ENCODE measurements around the gene CP. TPM values are rescaled to one million over a fixed set of nuclear protein-coding genes. Genes with fewer than 3 reads are reported as not detected.

The CP gene
- 21.1 and 42.6 TPM in 2 replicates for total RNA-seq (2016; rRNA removed; fragmentation: Illumina TruSeq; extraction: Trizol)
- total RNA-seq (2016; cell fraction: cytosol; rRNA removed; fragmentation: Illumina TruSeq; extraction: Trizol; ENCODE audit: low read depth): 2.7 and 3.7 TPM in 2 replicates
- total RNA-seq (2016; cell fraction: insoluble cytoplasmic fraction; rRNA removed; fragmentation: Illumina TruSeq; extraction: Trizol): 18.7 and 40.2 TPM in 2 replicates
- 4.1 and 6.2 TPM in 2 replicates for total RNA-seq (2016; cell fraction: membrane; rRNA removed; fragmentation: Illumina TruSeq; extraction: Trizol)
- total RNA-seq (2016; cell fraction: nucleus; rRNA removed; fragmentation: Illumina TruSeq; extraction: Trizol): 45.7 and 53.7 TPM in 2 replicates
- polyA plus RNA-seq (2011; rRNA removed): 789 and 863 TPM in 2 replicates
- polyA plus RNA-seq (2011; cell fraction: cytosol; rRNA removed): 278 and 600 TPM in 2 replicates
- 526 and 705 TPM in 2 replicates for polyA plus RNA-seq (2011; cell fraction: nucleus; rRNA removed)
- 608 and 681 TPM in 2 replicates for polyA plus RNA-seq (2012)
- 1.5 and 2.7 TPM in 2 replicates for polyA plus RNA-seq (2016; cell fraction: cytosol; fragmentation: Illumina TruSeq; extraction: Trizol; ENCODE audit: low read depth)
- polyA plus RNA-seq (2016; cell fraction: insoluble cytoplasmic fraction; fragmentation: Illumina TruSeq; extraction: Trizol; ENCODE audit: low read depth): 11.2 and 15.8 TPM in 2 replicates
- 2.8 and 3.1 TPM in 2 replicates for polyA plus RNA-seq (2016; cell fraction: membrane; fragmentation: Illumina TruSeq; extraction: Trizol; ENCODE audit: low read depth)
- 53.4 and 55.4 TPM in 2 replicates for polyA plus RNA-seq (2016; cell fraction: nucleus; fragmentation: Illumina TruSeq; extraction: Trizol; ENCODE audit: insufficient read depth, low read depth)
- 0.56 and 444 TPM in 2 replicates for polyA minus RNA-seq (2011; rRNA and poly(A)+ RNA removed; ENCODE audit: low replicate concordance)
- polyA minus RNA-seq (2011; cell fraction: cytosol; rRNA and poly(A)+ RNA removed): 644 and 1,215 TPM in 2 replicates
- 1,123 and 1,795 TPM in 2 replicates for polyA minus RNA-seq (2011; cell fraction: nucleus; rRNA and poly(A)+ RNA removed)
- Bru-seq, nascent RNA: percentile 91 among the genes with signal in this experiment
- percentile 86 among the genes with signal in this experiment for BruChase-seq, experiment 1, labeled RNA remaining after a 6-hour chase
- BruChase-seq, experiment 2, labeled RNA remaining after a 2-hour chase: percentile 80 among the genes with signal in this experiment
- long read RNA-seq, experiment 1, full-length matches to known transcripts: 9 of 69 reads
- long read RNA-seq, experiment 1, partial matches to known transcripts: 57 of 69 reads
- long read RNA-seq, experiment 1, other reads (novel, unspliced or antisense): 3 of 69 reads
- long read RNA-seq, experiment 2, full-length matches to known transcripts: 44 of 204 reads
- long read RNA-seq, experiment 2, partial matches to known transcripts: 73 of 204 reads
- long read RNA-seq, experiment 2, other reads (novel, unspliced or antisense): 87 of 204 reads

DNA sequence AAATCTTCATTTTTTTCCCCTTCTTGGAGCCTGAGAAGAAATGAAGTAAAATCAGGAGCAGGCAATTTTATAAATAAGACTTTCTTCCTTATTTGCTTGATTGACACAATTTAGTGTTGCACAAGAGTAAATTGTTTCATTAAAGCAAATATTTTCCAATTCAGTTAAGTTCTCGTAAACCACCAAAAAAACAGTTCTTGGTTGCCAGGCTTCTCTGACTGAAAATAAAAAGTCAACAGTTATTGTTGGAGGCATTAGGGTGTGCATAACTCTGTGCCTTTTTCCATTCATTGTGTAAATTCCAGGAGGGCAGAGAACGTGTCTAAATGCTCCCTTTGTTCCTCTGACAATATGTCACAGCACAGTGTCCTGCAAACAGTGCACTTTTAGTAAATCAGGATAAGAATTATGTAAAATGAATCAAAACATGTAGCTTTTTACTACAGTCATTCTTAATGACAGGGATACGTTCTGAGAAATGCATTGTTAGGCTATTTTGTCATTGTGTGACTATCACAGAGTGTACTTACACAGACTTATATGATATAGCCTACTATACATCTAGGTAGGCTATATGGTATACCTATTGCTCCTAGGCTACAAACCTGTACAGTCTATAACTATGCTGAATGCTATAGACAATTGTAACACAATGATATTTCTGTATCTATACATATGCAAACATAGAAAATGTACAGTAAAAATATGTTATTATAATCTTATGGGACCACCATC lies at the start of gene CP:
Gene CP (minus strand): TSS at position 47 of the 735 bp plus-strand sequence. CDS start 37 bp downstream, at position 10.
- Histone ChIP-seq H3K79me2 (ENCODE audit: insufficient read depth, low read length) (peaks cover 67% of the 10 kb centered on the region), H3K4me2 (ENCODE audit: low read depth, low read length) (peak within 1 kb of the TSS; percentile 96), H3K9me3 (ENCODE audit: low read length) (no peaks in the 10 kb centered on the region), H3K4me3 (replicated peaks in 1 of 3; ENCODE audit: insufficient read depth in 1 of 3, low read depth in 2 of 3, low read length in 3 of 3) (peak within 1 kb of the TSS; percentile 70 to 98 (median 78)), H4K20me1 (ENCODE audit: insufficient read depth, low read length) (no peaks in the 10 kb centered on the region), H2AFZ (ENCODE audit: low read length) (no peak within 1 kb of the TSS), H3K27ac (ENCODE audit: extremely low read length, insufficient read depth, low read length) (peak within 1 kb of the TSS; percentile 99), H3K36me3 (replicated peaks in 1 of 2; ENCODE audit: control insufficient read depth in 1 of 2, insufficient read depth in 2 of 2, low read length in 2 of 2) (no peaks in the 10 kb centered on the region; a peak in 2 of 5 replicates), H3K27me3 (ENCODE audit: control insufficient read depth in 1 of 2, insufficient read depth in 2 of 2, low read length in 2 of 2) (no peaks in the 10 kb centered on the region; a peak in 1 of 5 replicates), H3K4me1 (ENCODE audit: insufficient read depth, low read length) (peaks cover 57% of the 10 kb centered on the region), H3K9ac (ENCODE audit: insufficient read depth, low read depth, low read length) (peak within 1 kb of the TSS; percentile 96)
- in situ Hi-C loops (cut with HindIII; ENCODE audit: extremely low pct_ligation_motif_present, low pct_unique_long_range_greater_than_20kb) (no loop called here), intact Hi-C loops (cut with micrococcal nuclease; ENCODE audit: unreplicated experiment) (loop anchor here (1.0 to 10.0 kb wide), 3 partner anchors 93 to 207 kb away; partner anchors contain the start of gene HPS3)
- WGBS (ENCODE audit: low lambda C conversion rate): 6% methylated on average over 3 of the region's 3 CpGs
- peak; percentile 66 for ATAC-seq
- CTCF ChIA-PET (ENCODE audit: low intra/inter-chr PET ratio, low total read pairs): no interaction called here
- peak; percentile 94 for DNase-seq (ENCODE audit: low spot score)
- POLR2A ChIA-PET: interaction anchor here (0.9 to 7.1 kb wide), 3 partner anchors 15 to 149 kb away, joined by 3 to 65 read pairs (median 3); no protein-coding TSS in a partner anchor
- peak; percentile 60 for FAIRE-seq
- BruUV-seq (replicated peaks): no TSS peak
- TF ChIP-seq SIX4 (CRISPR knock-in tag; IDR thresholded peaks at IDR 0.05) (0 out of 2 replicates have a peak, but pooled peaks have one; percentile 42), CEBPB (IDR thresholded peaks at IDR 0.05; ENCODE audit: borderline replicate concordance, low read depth, low read length) (peak; percentile 82; the same call in 1 of the 2 replicates), SOX5 (CRISPR knock-in tag; IDR thresholded peaks at IDR 0.05; ENCODE audit: borderline replicate concordance) (peak; percentile 99), ZNF142 (CRISPR knock-in tag; IDR thresholded peaks at IDR 0.05) (no peak), GATAD2A (CRISPR knock-in tag; IDR thresholded peaks at IDR 0.05) (peak; percentile 78), PAF1 (CRISPR knock-in tag; IDR thresholded peaks at IDR 0.05) (no peak), RFX1 (IDR thresholded peaks at IDR 0.05) (0 out of 2 replicates have a peak, but pooled peaks have one; percentile 19), TCF7L2 (IDR thresholded peaks at IDR 0.05; ENCODE audit: low read depth, low read length) (no peak), EHMT2 (IDR thresholded peaks at IDR 0.05; ENCODE audit: borderline replicate concordance, low read depth, low read length) (no peak), SRY (CRISPR knock-in tag; IDR thresholded peaks at IDR 0.05) (no peak), ZNF724P (CRISPR knock-in tag; IDR thresholded peaks at IDR 0.05; ENCODE audit: borderline replicate concordance) (no peak), SP5 (CRISPR knock-in tag; IDR thresholded peaks at IDR 0.05; ENCODE audit: borderline replicate concordance, low read depth) (0 out of 2 replicates have a peak, but pooled peaks have one; percentile 17), THYN1 (CRISPR knock-in tag; IDR thresholded peaks at IDR 0.05; ENCODE audit: borderline replicate concordance, low read depth) (no peak)

All from HepG2 (cell line).